GM12878 (cell line): ENCODE measurements around the gene CD244. TPM values are rescaled to one million over a fixed set of nuclear protein-coding genes. Genes with fewer than 3 reads are reported as not detected.

ENCODE experiments used
- ATAC-seq: fragments of 200-7000 bp; cut with Tn5 transposase; 3 replicates; pipeline ENCODE4 v1.9.1; 2020; ENCODE audit warnings: mild to moderate bottlenecking, moderate library complexity
- BruUV-seq: library from RNA; stranded (reverse); fragments of 400-500 nt; replicated peaks from 2 replicates; lab custom pipeline; 2021; lab: Mats Ljungman, UMichigan
- CTCF ChIA-PET: fragments of 300-600 bp; sonication (Branson Sonifier 250); formaldehyde crosslinking; extraction: SDS; loops from one replicate; lab custom pipeline; 2021; ENCODE audit warnings: inconsistent platforms; lab: Yijun Ruan, JAX
- POLR2A ChIA-PET: fragments of 350-600 bp; formaldehyde crosslinking; extraction: SDS; loops from one replicate; lab custom pipeline; 2021; ENCODE audit warnings: inconsistent platforms; lab: Charles Lee
- RAD21 ChIA-PET: fragments of 300-600 bp; sonication (Branson Sonifier 250); formaldehyde crosslinking; loops from one replicate; lab custom pipeline; 2023; ENCODE audit warnings: antibody characterized with exemption; ENCODE audit not compliant: unreplicated experiment; lab: Charles Lee
- SMC1A ChIA-PET: fragments of 300-600 bp; sonication (Branson Sonifier 250); formaldehyde crosslinking; loops from one replicate; lab custom pipeline; 2023; ENCODE audit not compliant: unreplicated experiment, uncharacterized antibody; lab: Charles Lee
- DNase-seq: peaks from one replicate; pipeline ENCODE4 v3.0.0-alpha.2; 2011; ENCODE audit warnings: low read depth, low spot score
- FAIRE-seq: peaks from 3 replicates; lab custom pipeline; 2011; peaks lifted over from hg19 to GRCh38; lab: Jason Lieb, UNC
- H2AFZ ChIP-seq: 2 replicates; pipeline ENCODE4 v1.6.0; 2011; ENCODE audit warnings: low read depth, low read length, control low read depth; ENCODE audit not compliant: control insufficient read depth
- H3K27ac ChIP-seq: 2 replicates; pipeline ENCODE4 v1.5.1; 2011; ENCODE audit warnings: control low read depth; ENCODE audit not compliant: control insufficient read depth, insufficient read depth
- H3K27me3 ChIP-seq, 2 experiments: replicated peaks in 1 of 2; 2 replicates each; pipeline versions ENCODE4 v1.6.0 to v1.6.1; 2011; ENCODE audit warnings: low read length in 1 of 2; ENCODE audit not compliant: control insufficient read depth in 2 of 2, insufficient read depth in 2 of 2
- H3K36me3 ChIP-seq, 2 experiments: 2 replicates each; pipeline ENCODE4 v1.5.1; 2011; ENCODE audit warnings: low read length in 1 of 2; ENCODE audit not compliant: control insufficient read depth in 2 of 2, insufficient read depth in 2 of 2
- H3K4me1 ChIP-seq: 2 replicates; pipeline ENCODE4 v1.6.1; 2011; ENCODE audit warnings: mild to moderate bottlenecking, low read length, moderate library complexity, mixed read lengths; ENCODE audit not compliant: control insufficient read depth, insufficient read depth
- H3K4me2 ChIP-seq: 2 replicates; pipeline ENCODE4 v1.6.0; 2011; ENCODE audit warnings: control low read depth; ENCODE audit not compliant: control insufficient read depth, insufficient read depth
- H3K4me3 ChIP-seq: fragments of 200-600 bp; sonication (generic); 2 replicates; pipeline ENCODE4 v1.5.1; 2016
- H3K79me2 ChIP-seq: 2 replicates; pipeline ENCODE4 v1.6.0; 2011; ENCODE audit warnings: low read length; ENCODE audit not compliant: control insufficient read depth, insufficient read depth
- H3K9ac ChIP-seq: 2 replicates; pipeline ENCODE4 v1.8.0; 2011; ENCODE audit warnings: low read length, control low read depth, mixed read lengths; ENCODE audit not compliant: control insufficient read depth, insufficient read depth
- H3K9me3 ChIP-seq: replicated peaks from 3 replicates; pipeline ENCODE4 v1.5.1; 2011; ENCODE audit warnings: mild to moderate bottlenecking, low read length; ENCODE audit not compliant: control insufficient read depth, insufficient read depth
- H4K20me1 ChIP-seq: 2 replicates; pipeline ENCODE4 v1.6.0; 2011; ENCODE audit not compliant: control insufficient read depth, insufficient read depth
- BCLAF1 ChIP-seq: fragments of 450-650 bp; IDR thresholded peaks from 2 replicates; pipeline ENCODE4 v1.6.1; 2017; ENCODE audit warnings: antibody characterized with exemption, mild to moderate bottlenecking, moderate library complexity
- BMI1 ChIP-seq: fragments of 450-650 bp; IDR thresholded peaks from 2 replicates; pipeline ENCODE4 v1.6.1; 2016; ENCODE audit warnings: mild to moderate bottlenecking, moderate library complexity, borderline replicate concordance
- MTA2 ChIP-seq: fragments of 450-650 bp; IDR thresholded peaks from 2 replicates; pipeline ENCODE4 v1.6.1; 2016; ENCODE audit warnings: low read depth, mild to moderate bottlenecking, moderate library complexity
- MXI1 ChIP-seq: fragments of 150-350 bp; IDR thresholded peaks from 2 replicates; pipeline ENCODE4 v1.6.1; 2011; ENCODE audit warnings: low read depth, mild to moderate bottlenecking, inconsistent platforms, low read length, improper control_type of control experiment
- POU2F2 ChIP-seq: IDR thresholded peaks from 3 replicates; pipeline ENCODE4 v1.6.1; 2011; ENCODE audit warnings: low read depth, mild to moderate bottlenecking, low read length, borderline replicate concordance
- TCF3 ChIP-seq: IDR thresholded peaks from 2 replicates; pipeline ENCODE4 v1.6.1; 2012; ENCODE audit warnings: low read depth, mild to moderate bottlenecking, low read length, borderline replicate concordance; ENCODE audit not compliant: insufficient read depth
- WRNIP1 ChIP-seq: IDR thresholded peaks from 2 replicates; pipeline ENCODE4 v1.6.1; 2011; ENCODE audit warnings: low read depth, low read length, improper control_type of control experiment, borderline replicate concordance
- WGBS: methylation state at CpG from one replicate; pipeline ENCODE4 v1.1.6; 2016; ENCODE audit warnings: low lambda C conversion rate; ENCODE audit not compliant: insufficient replicate concordance, insufficient coverage; ENCODE audit errors: missing lambda C conversion rate; 5-methylcytosine and 5-hydroxymethylcytosine counted together
- in situ Hi-C: fragments of 300-500 bp; cut with MboI; formaldehyde crosslinking; loops from 9 replicates; pipeline ENCODE4 v1.14.3; 2018; ENCODE audit warnings: mixed read lengths
- intact Hi-C: fragments of 100-400 bp; cut with micrococcal nuclease; formaldehyde crosslinking; loops from one replicate; pipeline ENCODE4 v1.14.2; 2022; ENCODE audit not compliant: unreplicated experiment
- polyA plus RNA-seq, 11 experiments: library from polyadenylated mRNA; depleted of rRNA in 4 of 11; unstranded in 6 of 11; stranded (reverse) in 5 of 11; fragments of >200 nt; fragmentation: Nextera tagmentation in 4 of 11; fragmentation: Illumina TruSeq in 1 of 11; extraction: Ambion mirVana in 4 of 11; extraction: Trizol in 1 of 11; gene quantifications; 1 replicate in 1 of 11; 2 replicates in 10 of 11; pipeline versions ENCODE4 v1.2.1 to v1.2.3, GENCODE V29; 2011 to 2016; ENCODE audit warnings: inconsistent platforms in 2 of 11, missing spikeins in 2 of 11, low read depth in 1 of 11
- total RNA-seq, 4 experiments: library from RNA; depleted of rRNA in 3 of 4; stranded (reverse); fragments of >200 nt in 3 of 4; fragmentation: Illumina TruSeq in 1 of 4; extraction: Trizol in 1 of 4; gene quantifications; 2 replicates each; pipeline versions ENCODE4 v1.2.1 to v1.2.3, GENCODE V29; 2013 to 2021

CD244 gene
- total and polyA plus RNA-seq, 10 of the 15 experiments (the other 5 are each of a cell fraction or from before 2014, with no cell fraction given), result 0.24 to 13.6 (median 0.73) TPM

DNA sequence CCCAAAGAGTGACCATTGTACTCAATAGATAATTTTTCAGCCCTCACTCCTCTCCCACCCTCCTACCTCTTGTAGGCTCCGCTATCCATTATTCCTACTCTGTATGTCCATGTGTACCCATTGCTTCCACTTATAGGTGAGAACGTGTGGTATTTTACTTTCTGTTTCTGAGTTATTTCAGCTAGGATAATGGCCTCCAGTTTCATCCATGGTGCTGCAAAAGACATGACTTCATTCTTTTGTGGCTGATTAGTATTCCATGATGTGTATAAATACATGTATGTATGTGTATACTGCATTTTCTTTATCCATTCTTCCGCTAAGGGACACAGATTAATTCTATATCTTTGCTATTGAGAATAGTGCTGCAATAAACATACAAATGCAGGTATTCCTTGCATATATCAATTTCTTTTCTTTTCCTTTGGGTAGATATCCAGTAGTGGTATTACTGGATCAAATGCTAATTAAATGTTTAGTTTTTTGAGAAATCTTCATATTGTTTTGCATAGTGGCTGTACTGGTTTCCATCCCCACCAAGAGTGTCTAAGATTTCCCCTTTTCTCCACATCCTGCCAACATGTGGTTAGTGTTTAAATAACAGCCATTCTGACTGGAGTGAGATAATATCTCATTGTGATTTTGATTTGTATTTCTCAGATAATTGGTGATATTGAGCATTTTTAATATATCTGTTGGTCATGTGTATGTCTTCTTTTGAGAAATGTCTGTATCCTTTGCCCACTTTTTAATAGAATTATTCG lies 61.9 kb downstream of the CD244 start (continued):
- TF ChIP-seq TCF3, result no peak
- 0 out of 2 replicates have a peak, but pooled peaks have one; percentile 42 for TF ChIP-seq MTA2
- no peak for TF ChIP-seq BMI1
- TF ChIP-seq MXI1, result 0 out of 2 replicates have a peak, but pooled peaks have one; percentile 30
- TF ChIP-seq, all 136 proteins: peak for 7

DNA sequence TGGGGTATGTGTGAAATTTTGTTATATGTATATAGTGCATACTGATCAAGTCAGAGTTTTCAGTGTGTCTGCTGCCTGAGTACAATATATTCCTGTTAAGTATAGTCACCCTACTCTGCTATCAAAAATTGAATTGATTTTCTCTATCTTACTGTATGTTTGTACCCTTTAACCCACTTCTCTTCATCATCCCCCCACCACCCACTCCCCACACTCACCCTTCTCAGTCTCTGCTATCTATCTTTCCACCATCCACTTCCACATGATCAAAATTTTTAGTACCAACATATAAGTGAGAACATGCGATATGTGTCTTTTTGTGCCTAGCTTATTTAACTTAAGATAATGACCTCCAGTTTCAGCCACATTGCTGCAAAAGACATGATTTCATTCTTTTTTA lies 62.5 kb downstream of the CD244 start:
- no peak overlapping the region for H2AFZ ChIP-seq
- BruUV-seq, result no TSS peak
- H3K4me2 ChIP-seq, result 0 out of 2 replicates have a peak overlapping the region, but pooled peaks have one; percentile 30
- 0 out of 2 replicates have a peak overlapping the region, but pooled peaks have one; percentile 19 for H3K4me3 ChIP-seq
- H3K27ac ChIP-seq, result no peak overlapping the region
- no peaks in the 10 kb centered on the region for H3K27me3 ChIP-seq
- ChIA-PET RAD21 (interaction anchor here (0.9 to 6.8 kb wide), 9 partner anchors 10 to 132 kb away, joined by 3 to 53 read pairs (median 7); partner anchors contain the start of gene CD244), SMC1A (interaction anchor here (0.6 to 7.1 kb wide), 14 partner anchors 8 to 128 kb away, joined by 3 to 86 read pairs (median 4); partner anchors contain the start of gene SLAMF7), POLR2A (interaction anchor here (1.0 to 3.6 kb wide), 4 partner anchors 10 to 43 kb away, joined by 3 to 28 read pairs (median 12); no protein-coding TSS in a partner anchor), CTCF (interaction anchor here (1.0 to 9.3 kb wide), 7 partner anchors 10 to 143 kb away, joined by 3 to 192 read pairs (median 5); no protein-coding TSS in a partner anchor)
- H3K4me1 ChIP-seq, result peaks cover 42% of the 10 kb centered on the region
- no peaks in the 10 kb centered on the region; the same call in 1 of the 3 replicates for H3K9me3 ChIP-seq
- H4K20me1 ChIP-seq, result no peaks in the 10 kb centered on the region
- no peak overlapping the region for H3K9ac ChIP-seq
- intact Hi-C loops, result no loop called here
- ATAC-seq, result no peak
- no peak for FAIRE-seq
- DNase-seq, result no peak
- H3K79me2 ChIP-seq, result peaks cover 3% of the 10 kb centered on the region
- peaks cover 0 to 5% of the 10 kb centered on the region in 2 experiments; a peak in 1 of 4 replicates for H3K36me3 ChIP-seq
- TF ChIP-seq POU2F2, result no peak
- TF ChIP-seq BCLAF1, result no peak
- no peak for TF ChIP-seq WRNIP1
- WGBS, result 90% methylated on average over 1 of the region's 1 CpG
- in situ Hi-C loops, result no loop called here
